Activated naive CD8-positive, alpha-beta T cell (primary cell): Measurements from ENCODE around the gene C10orf143.
A peak's percentile ranks its signal among the peaks of the same experiment; 100 is the strongest.

Experiments used
- H3K27ac Mint-ChIP-seq: one replicate; pipeline ENCODE4 v1.8.0; 2021; ENCODE audit warnings: mixed read lengths
- H3K27me3 Mint-ChIP-seq: one replicate; pipeline ENCODE4 v1.8.0; 2021; ENCODE audit warnings: mixed read lengths
- H3K36me3 Mint-ChIP-seq: one replicate; pipeline ENCODE4 v1.8.0; 2021; ENCODE audit warnings: mixed read lengths
- H3K4me1 Mint-ChIP-seq: one replicate; pipeline ENCODE4 v1.8.0; 2021; ENCODE audit warnings: low read depth, mixed read lengths
- H3K4me3 Mint-ChIP-seq: one replicate; pipeline ENCODE4 v1.8.0; 2021; ENCODE audit warnings: mild to moderate bottlenecking, mixed read lengths
- H3K9me3 Mint-ChIP-seq: one replicate; pipeline ENCODE4 v1.8.0; 2021; ENCODE audit warnings: low read depth, mixed read lengths

Gene C10orf143

DNA sequence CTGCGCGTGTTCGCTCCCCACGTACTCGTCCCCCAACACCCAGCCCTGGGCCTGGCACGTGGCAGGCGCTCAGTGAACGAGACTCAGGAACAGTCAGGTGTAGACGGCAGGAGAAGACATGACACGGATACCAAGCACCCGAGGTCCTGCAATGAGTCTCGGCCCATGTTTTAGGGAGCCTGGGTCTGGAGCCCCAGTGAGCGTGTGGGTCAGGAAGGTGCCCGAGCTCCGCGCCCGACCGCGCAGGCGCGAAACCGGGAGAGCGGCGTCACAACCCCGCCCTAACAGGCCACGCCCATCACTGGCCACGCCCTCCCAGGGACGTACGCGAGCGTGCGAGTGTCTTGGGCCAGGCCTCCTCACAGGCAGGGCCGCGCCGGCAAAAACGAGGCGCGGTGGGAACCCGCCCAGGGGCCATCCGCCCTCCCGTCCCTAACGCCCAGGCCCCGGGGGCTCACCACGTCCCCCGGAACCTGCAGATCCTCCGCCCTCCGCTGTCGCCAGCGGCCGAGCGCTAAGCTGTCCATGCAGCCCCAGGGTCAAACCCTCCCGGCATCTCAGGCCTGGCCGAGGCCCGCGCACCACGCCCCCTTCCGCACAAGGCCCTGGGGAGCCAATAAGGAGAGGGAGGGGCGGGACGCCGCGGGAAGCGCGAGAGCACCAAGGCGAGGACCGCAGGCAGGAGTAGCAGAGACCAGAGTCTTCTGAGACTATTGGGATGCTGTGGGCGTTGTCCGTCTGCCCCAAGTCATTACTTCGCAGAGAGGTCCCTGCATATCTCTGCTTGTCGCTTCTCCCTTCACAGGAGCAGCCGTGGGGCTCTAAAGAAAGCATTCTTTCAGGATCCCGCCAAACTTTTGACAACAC, at the start of gene C10orf143:
C10orf143 (minus strand) TSS at position 585 of the 867 bp plus-strand sequence; CDS start at position 527, 58 bp downstream.
- Mint-ChIP-seq H3K9me3 (no peaks in the 10 kb centered on the region), H3K27me3 (no peaks in the 10 kb centered on the region), H3K4me1 (peaks cover 51% of the 10 kb centered on the region), H3K4me3 (peak within 1 kb of the TSS; percentile 99), H3K27ac (peak within 1 kb of the TSS; percentile 98), H3K36me3 (peaks cover 5% of the 10 kb centered on the region)

DNA sequence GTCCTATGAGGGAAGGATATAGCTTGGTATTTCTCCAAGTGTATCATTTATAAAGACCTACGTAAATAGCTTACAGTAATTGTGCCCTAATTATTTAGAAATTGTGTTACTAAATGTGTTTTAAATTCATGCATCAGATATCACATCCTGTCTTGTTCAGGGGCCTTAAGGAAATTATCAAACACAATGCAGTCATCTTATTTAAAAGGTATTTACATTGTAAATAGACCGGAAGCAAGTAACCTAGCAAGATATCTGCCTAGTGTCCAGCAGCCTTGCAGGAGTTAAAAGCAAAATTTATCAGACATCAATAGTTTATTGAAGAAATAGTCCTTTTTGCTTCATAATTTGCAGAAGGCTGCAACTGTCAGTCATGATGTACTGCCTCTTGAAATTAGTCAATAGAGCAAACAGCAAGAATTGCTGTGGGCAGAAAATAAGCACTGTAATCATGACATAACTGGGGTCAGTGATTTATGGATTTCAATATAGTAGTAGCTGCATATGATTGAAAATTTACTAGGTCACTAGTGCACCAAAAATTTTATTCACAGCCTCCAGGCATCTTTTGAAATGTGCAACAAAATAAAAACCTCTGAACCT, 48.7 kb upstream of the C10orf143 start:
- H3K9me3 Mint-ChIP-seq: no peaks in the 10 kb centered on the region
- no peak overlapping the region for H3K4me3 Mint-ChIP-seq
- H3K27me3 Mint-ChIP-seq: no peaks in the 10 kb centered on the region
- H3K4me1 Mint-ChIP-seq: peaks cover 35% of the 10 kb centered on the region
- H3K27ac Mint-ChIP-seq: no peak overlapping the region
- peaks cover 19% of the 10 kb centered on the region for H3K36me3 Mint-ChIP-seq

DNA sequence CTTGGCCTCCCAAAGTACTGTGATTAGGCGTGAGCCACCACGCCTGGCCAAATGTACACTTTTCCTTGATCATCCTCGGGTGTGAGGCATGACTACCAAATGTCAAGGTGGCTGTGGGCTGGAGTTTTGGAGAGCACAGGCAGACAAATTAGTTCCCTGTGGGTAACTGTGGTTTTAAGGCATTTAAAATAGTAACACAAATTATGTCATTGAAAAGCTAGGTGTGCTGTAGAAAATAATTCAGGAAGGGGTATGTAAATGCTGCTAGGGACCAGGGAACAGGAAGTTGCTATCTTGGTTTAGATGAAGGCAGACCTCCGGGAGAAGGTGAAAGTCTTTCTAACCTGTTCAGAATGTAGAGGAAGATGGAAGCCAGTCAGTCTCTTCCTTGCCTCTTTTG, 35.4 kb upstream of the C10orf143 start:
- Mint-ChIP-seq H3K9me3 (no peaks in the 10 kb centered on the region), H3K36me3 (peaks cover 25% of the 10 kb centered on the region), H3K27me3 (no peaks in the 10 kb centered on the region), H3K4me1 (peaks cover 52% of the 10 kb centered on the region), H3K27ac (peak overlapping the region; percentile 46), H3K4me3 (no peak overlapping the region)

DNA sequence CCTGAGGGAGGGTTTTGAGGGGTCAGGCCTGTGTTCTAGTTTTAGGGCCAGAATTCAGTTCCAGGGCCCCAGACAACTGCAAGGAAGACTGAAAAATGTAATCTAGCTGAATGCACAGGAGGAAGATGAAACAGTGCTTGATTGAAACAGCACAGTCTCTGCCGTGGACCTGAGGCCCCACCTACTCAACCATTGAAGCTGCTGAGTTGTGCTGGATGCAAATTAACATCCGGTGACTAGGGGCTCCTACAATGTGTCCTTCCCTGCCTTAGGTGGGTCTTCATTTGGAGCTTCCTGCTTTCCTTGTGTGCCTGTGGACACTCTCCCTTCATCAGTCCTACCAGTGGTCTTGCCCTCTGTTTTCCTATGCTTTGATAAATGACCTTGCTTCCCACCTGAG, 31.2 kb upstream of the C10orf143 start:
- H3K4me1 Mint-ChIP-seq: peaks cover 64% of the 10 kb centered on the region
- peaks cover 17% of the 10 kb centered on the region for H3K36me3 Mint-ChIP-seq
- no peak overlapping the region for H3K27ac Mint-ChIP-seq
- no peaks in the 10 kb centered on the region for H3K9me3 Mint-ChIP-seq
- H3K4me3 Mint-ChIP-seq: peak overlapping the region; percentile 42
- no peaks in the 10 kb centered on the region for H3K27me3 Mint-ChIP-seq

DNA sequence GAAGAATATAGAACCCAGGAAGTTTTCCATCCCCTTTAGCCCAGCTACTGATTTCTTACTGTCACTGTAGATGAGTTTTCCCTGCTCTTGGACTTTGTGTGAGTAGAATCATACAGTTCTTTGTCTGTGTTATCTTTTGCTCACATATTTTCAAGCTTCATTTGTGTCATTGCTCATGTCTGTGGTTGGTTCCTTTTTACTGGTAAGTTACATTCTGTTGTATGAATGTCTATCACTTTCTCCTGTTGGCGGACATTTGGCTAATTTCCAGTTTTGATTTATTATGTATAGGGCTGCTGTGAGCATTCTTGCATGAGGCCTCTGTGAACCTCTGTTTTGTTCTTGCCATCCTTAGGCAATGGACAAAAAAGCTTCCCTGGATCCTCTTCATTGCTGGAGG, 30.8 kb upstream of the C10orf143 start:
- peak overlapping the region; percentile 42 for H3K4me3 Mint-ChIP-seq
- H3K27me3 Mint-ChIP-seq: no peaks in the 10 kb centered on the region
- peaks cover 64% of the 10 kb centered on the region for H3K4me1 Mint-ChIP-seq
- no peaks in the 10 kb centered on the region for H3K9me3 Mint-ChIP-seq
- H3K27ac Mint-ChIP-seq: peak overlapping the region; percentile 51
- H3K36me3 Mint-ChIP-seq: peaks cover 17% of the 10 kb centered on the region

DNA sequence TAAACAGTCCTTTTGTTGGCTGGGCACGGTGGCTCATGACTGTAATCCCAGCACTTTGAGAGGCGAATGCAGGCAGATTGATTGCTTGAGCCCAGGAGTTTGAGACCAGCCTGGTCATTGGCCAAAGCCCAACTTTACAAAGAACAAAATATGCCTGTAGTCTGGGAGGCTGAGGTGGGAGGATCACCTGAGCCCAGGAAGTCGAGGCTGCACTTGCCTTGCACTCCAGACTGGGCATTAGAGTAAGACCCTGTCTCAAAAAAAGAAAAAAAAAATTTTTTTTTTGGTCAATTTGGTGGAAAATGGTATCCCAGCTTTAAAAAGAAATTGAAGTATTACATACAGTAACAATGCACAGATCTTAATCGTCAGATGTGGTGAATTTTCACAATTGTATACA, 30.4 kb upstream of the C10orf143 start:
- Mint-ChIP-seq H3K27me3 (no peaks in the 10 kb centered on the region), H3K9me3 (no peaks in the 10 kb centered on the region), H3K4me3 (peak overlapping the region; percentile 42), H3K36me3 (peaks cover 14% of the 10 kb centered on the region), H3K27ac (peak overlapping the region; percentile 51), H3K4me1 (peaks cover 60% of the 10 kb centered on the region)

DNA sequence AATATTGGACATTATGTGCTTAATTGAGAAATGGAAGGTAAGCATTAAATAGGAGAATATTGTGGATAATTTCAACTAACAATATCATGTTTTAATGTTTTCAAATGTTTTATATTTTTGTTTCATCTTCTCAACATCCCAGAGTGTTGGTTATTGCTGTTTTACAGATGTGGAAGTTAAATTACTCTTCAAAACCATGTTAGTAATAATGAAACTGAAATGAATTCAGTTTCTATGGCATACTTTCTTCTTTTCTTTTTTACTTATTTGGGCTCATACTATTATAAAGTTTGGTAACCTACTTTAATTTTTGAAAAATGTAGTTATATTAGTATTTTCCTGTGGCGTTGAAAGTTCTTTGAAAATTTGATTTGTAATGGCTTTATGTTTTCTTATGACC, 29.8 kb upstream of the C10orf143 start:
- peaks cover 13% of the 10 kb centered on the region for H3K36me3 Mint-ChIP-seq
- no peaks in the 10 kb centered on the region for H3K9me3 Mint-ChIP-seq
- H3K4me3 Mint-ChIP-seq: peak overlapping the region; percentile 17
- peaks cover 58% of the 10 kb centered on the region for H3K4me1 Mint-ChIP-seq
- no peaks in the 10 kb centered on the region for H3K27me3 Mint-ChIP-seq
- H3K27ac Mint-ChIP-seq: peak overlapping the region; percentile 70

DNA sequence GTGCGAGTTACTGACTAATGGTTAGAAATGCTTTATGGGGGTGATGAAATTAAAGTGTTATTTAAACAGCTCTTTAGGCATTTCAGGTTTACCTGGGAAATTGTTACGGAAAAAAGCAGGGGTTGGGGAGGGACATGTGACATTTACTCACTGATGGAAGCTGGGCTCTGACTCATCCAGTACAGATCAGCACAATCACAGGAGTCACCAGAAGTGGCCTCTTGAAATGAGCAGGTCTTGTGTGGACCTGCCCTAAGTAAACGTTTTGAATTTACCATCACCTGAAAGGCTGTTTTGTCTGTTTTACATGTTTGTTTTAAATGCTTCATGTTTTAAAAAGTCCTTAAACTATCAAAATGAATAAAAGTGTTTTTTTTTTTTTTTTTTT, 27.8 kb upstream of the C10orf143 start:
- Mint-ChIP-seq H3K27ac (peak overlapping the region; percentile 75), H3K4me1 (peaks cover 53% of the 10 kb centered on the region), H3K36me3 (peaks cover 9% of the 10 kb centered on the region), H3K4me3 (peak overlapping the region; percentile 93), H3K27me3 (no peaks in the 10 kb centered on the region), H3K9me3 (no peaks in the 10 kb centered on the region)

DNA sequence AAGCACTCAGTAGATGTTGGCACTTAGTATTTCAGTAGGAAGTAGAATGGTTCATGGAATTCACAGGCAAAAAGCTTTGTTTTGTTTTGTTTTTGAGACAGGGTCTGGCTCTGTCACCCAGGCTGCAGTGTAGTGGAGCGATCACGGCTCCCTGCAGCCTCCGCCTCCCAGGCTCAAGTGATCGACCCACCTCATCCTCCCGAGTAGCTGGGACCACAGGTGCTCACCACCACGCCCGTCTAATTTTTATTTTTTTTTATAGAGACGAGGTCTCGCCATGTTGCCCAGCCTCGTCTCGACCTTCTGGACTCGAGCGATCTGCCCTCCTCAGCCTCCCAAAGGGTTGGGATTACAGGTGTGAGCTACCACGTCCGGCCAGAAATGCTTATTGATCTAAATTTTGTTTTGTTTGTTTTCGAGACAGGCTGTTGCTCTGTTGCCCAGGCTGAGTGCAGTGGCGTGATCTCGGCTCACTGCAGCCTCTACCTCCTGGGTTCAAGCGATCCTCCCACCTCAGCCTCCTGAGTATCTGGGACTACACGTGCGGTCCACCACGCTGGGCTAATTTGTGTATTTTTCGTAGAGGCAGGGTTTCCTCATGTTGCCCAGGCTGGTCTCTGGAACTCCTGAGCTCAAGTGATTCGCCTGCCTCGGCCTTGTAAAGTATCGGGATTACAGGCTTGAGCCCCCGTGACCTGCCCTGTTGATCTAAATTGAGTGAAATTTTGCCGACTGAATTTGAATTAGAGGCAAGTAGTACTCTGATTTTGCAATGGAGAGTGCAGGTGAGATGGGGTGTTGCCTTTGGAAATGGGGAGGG, 27.2 kb upstream of the C10orf143 start:
- Mint-ChIP-seq H3K27me3 (no peaks in the 10 kb centered on the region), H3K36me3 (peaks cover 9% of the 10 kb centered on the region), H3K4me1 (peaks cover 49% of the 10 kb centered on the region), H3K9me3 (no peaks in the 10 kb centered on the region), H3K4me3 (peak overlapping the region; percentile 93), H3K27ac (peak overlapping the region; percentile 75)

DNA sequence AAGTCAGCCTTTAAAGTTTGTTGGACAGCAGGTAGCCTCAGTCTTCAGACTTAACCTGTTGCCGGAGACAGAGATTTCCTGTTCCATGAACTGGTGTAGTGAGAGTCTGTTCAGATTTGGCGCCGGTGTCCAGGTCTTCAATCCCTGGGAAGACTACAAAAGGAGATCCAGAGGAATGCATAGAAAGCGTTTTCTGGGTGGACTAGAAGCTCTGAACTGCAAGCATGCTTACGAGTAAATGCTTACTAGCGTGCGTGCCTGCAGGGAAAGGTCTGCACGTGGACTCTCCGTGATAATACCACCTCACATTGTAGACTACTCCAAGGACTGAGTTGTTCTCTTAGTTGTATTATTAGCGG, 26.4 kb upstream of the C10orf143 start:
- peak overlapping the region; percentile 93 for H3K4me3 Mint-ChIP-seq
- no peaks in the 10 kb centered on the region for H3K9me3 Mint-ChIP-seq

DNA sequence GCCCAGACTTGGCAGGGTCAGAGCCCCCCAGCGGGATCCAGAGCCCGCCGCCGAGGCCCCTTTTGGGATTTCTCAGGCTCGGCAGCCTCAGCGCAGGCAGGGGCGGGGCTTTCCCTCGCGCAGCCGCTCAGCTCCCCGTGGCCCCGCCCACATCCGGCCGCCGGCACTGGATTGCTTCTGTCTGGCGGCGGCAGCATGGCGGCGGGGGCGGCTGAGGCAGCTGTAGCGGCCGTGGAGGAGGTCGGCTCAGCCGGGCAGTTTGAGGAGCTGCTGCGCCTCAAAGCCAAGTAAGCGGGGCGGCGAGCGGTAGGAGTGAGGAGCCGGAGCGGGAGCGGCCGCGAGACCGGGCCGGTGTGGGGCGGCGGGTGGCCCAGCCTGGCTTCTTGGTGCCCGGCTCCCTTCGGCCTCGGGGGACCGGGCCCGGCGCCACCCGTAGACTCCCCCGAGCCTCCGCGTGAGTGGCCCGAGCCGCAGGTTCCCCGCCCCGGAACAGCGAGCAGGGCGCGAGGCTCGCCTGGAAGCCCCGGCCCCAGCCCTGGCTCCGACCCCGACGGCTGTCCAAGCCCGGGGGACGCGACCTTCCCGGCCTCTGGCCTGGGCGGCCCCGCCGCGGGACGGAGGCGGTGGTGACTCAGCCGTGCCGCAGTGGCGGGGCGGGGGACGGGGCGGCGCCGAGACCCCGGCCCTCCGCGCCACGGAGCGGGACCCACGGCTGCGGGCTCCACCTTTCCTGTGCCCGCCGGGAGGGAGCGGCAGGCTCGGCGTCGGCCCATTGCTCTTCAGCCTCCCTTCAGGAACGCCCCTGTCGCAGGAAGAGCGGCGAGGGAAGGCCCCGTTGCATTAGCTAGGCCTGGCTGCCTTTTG, 25.8 kb upstream of the C10orf143 start, which contains the start of gene GLRX3:
GLRX3 (plus strand) TSS at position 166 of the 864 bp plus-strand sequence; CDS start at position 196, 30 bp downstream.
- Mint-ChIP-seq H3K36me3 (peaks cover 5% of the 10 kb centered on the region), H3K27ac (peak within 1 kb of the TSS; percentile 68), H3K27me3 (no peaks in the 10 kb centered on the region), H3K9me3 (no peaks in the 10 kb centered on the region), H3K4me3 (peak within 1 kb of the TSS; percentile 93), H3K4me1 (peaks cover 35% of the 10 kb centered on the region)

More for the DNA sequence above, 26.4 kb upstream of the C10orf143 start:
- peak overlapping the region; percentile 68 for H3K27ac Mint-ChIP-seq
- peaks cover 5% of the 10 kb centered on the region for H3K36me3 Mint-ChIP-seq
- no peaks in the 10 kb centered on the region for H3K27me3 Mint-ChIP-seq
- H3K4me1 Mint-ChIP-seq: peaks cover 41% of the 10 kb centered on the region

DNA sequence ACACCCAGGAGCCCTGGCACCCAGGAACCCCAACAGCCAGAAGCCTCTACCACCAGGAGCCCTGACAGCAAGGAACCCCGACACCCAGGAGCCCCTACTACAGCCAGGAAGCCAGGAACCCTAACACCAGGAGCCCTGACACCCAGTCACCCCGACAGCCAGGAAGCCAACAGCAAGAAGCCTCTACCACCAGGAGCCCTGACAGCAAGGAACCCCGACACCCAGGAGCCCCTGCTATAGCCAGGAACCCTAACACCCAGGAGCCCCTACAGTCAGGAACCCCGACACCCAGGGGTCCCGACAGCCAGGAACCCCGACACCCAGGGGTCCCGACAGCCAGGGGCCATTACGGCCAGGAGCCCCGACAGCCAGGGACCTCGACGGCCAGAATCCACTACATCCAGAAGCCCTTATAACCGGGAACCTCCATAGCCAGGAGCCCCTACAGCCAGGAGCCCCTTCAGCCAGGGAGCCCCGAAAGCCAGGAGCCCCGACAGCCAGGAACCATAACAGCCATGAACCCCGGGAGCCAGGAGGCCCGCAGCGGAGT, 25.1 kb upstream of the C10orf143 start:
- Mint-ChIP-seq H3K4me3 (peak overlapping the region; percentile 89), H3K27ac (no peak overlapping the region), H3K36me3 (peaks cover 5% of the 10 kb centered on the region), H3K27me3 (no peaks in the 10 kb centered on the region), H3K4me1 (peaks cover 28% of the 10 kb centered on the region), H3K9me3 (no peaks in the 10 kb centered on the region)

DNA sequence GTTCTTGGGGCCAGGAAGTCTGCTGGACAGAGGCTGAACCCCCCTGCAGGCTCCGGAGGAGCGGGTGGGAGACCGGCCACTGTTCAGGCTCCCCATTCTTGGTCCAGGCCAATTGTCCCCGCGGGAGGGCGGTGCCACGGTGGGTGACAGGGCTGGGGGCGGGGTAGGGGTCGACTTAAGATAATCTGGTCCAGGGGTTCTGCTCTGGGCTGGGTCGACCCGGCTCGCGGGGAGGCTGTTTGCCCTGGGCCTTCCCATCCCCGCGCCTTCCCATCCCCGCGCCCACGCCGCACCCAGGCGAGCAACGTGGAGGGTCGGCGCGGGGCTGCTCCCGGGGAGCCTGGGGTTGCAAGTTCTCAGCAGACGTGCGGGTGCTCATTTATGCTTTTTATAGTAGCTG, 18.3 kb upstream of the C10orf143 start:
- H3K27me3 Mint-ChIP-seq: peaks cover 5% of the 10 kb centered on the region

More for the DNA sequence above, 18.3 kb upstream of the C10orf143 start:
- H3K36me3 Mint-ChIP-seq: no peaks in the 10 kb centered on the region
- H3K4me3 Mint-ChIP-seq: no peak overlapping the region
- peaks cover 7% of the 10 kb centered on the region for H3K4me1 Mint-ChIP-seq
- no peak overlapping the region for H3K27ac Mint-ChIP-seq
- no peaks in the 10 kb centered on the region for H3K9me3 Mint-ChIP-seq
